NCI-H524 (cell line): Measurements from ENCODE around the gene SNRNP70.
"Not testable (repeated sequence)": the region's sequence is repeated elsewhere in the genome, so short reads cannot be mapped to it uniquely, and the experiment has no call there.

Experiments
- DNase-seq, 2 experiments: peaks; one replicate each; lab custom pipeline; 2025; lab: John Stamatoyannopoulos, UW

The SNRNP70 gene

GRCh38 chr19:49120325-49120683 lies 35.1 kb downstream of the SNRNP70 start:
- no peak for DNase-seq

- no peak for DNase-seq
These were observed 35.6 kb downstream of the SNRNP70 start for GRCh38 chr19:49120868-49121267.

GRCh38 chr19:49121841-49122240 lies 36.6 kb downstream of the SNRNP70 start:
- not testable (repeated sequence) for DNase-seq

GRCh38 chr19:49123285-49123684 lies 38.0 kb downstream of the SNRNP70 start:
- DNase-seq = not testable (repeated sequence)

- no peak for DNase-seq
These were observed 39.9 kb downstream of the SNRNP70 start for GRCh38 chr19:49125025-49125731.

- DNase-seq = no peak
These were observed 41.3 kb downstream of the SNRNP70 start for GRCh38 chr19:49126575-49126974.

GRCh38 chr19:49127225-49127624 lies 42.0 kb downstream of the SNRNP70 start:
- DNase-seq = not testable (repeated sequence)

- DNase-seq = peak; percentile 91 to 98
These were observed 42.7 kb downstream of the SNRNP70 start for GRCh38 chr19:49127674-49128544.

GRCh38 chr19:49128545-49129237 lies 43.4 kb downstream of the SNRNP70 start:
- DNase-seq = no peak

- DNase-seq = no peak
These were observed 44.0 kb downstream of the SNRNP70 start for GRCh38 chr19:49129238-49129583.

GRCh38 chr19:49130325-49130724 lies 45.1 kb downstream of the SNRNP70 start:
- DNase-seq = no peak

GRCh38 chr19:49132974-49133609 lies 47.8 kb downstream of the SNRNP70 start:
- peak; percentile 43 to 57 for DNase-seq

GRCh38 chr19:49133621-49134454 lies 48.6 kb downstream of the SNRNP70 start:
- no peak for DNase-seq

- no peak for DNase-seq
These were observed 50.4 kb downstream of the SNRNP70 start for GRCh38 chr19:49135686-49136085.

GRCh38 chr19:49136771-49137171 lies 51.5 kb downstream of the SNRNP70 start:
- DNase-seq = no peak

- DNase-seq = no peak
These were observed 55.7 kb downstream of the SNRNP70 start for GRCh38 chr19:49140951-49141350.

GRCh38 chr19:49141352-49141751 lies 56.1 kb downstream of the SNRNP70 start:
- no peak for DNase-seq

- DNase-seq = peak; percentile 93 to 96
These were observed 57.6 kb downstream of the SNRNP70 start for GRCh38 chr19:49142866-49143335.

GRCh38 chr19:49145573-49146407 lies 60.5 kb downstream of the SNRNP70 start:
- peak in 1 of 2 experiments; percentile 63 for DNase-seq

GRCh38 chr19:49146408-49146770 lies 61.1 kb downstream of the SNRNP70 start:
- DNase-seq = not testable (repeated sequence)
